HEK293T (cell line): ENCODE measurements around the gene FILIP1L.

Source experiments
- CTCF ChIA-PET: fragments of 350-600 bp; formaldehyde crosslinking; extraction: SDS; loops from one replicate; lab custom pipeline; 2021; ENCODE audit warnings: antibody characterized with exemption, inconsistent platforms; lab: Yijun Ruan, JAX
- POLR2A ChIA-PET: fragments of 350-600 bp; formaldehyde crosslinking; extraction: SDS; loops from one replicate; lab custom pipeline; 2020; ENCODE audit warnings: antibody characterized with exemption, inconsistent platforms; lab: Yijun Ruan, JAX
- DNase-seq: peaks from one replicate; pipeline ENCODE4 v3.0.0; 2012; ENCODE audit warnings: mixed read lengths; ENCODE audit errors: extremely low spot score
- ARNT ChIP-seq: fragments of 450-650 bp; IDR thresholded peaks from 2 replicates; pipeline ENCODE4 v1.6.1; 2017; ENCODE audit warnings: mild to moderate bottlenecking
- BHLHE40 ChIP-seq: fragments of 450-650 bp; IDR thresholded peaks from 2 replicates; pipeline ENCODE4 v1.6.1; 2016; ENCODE audit warnings: mild to moderate bottlenecking, moderate library complexity, borderline replicate concordance
- CTBP1 ChIP-seq: fragments of 450-650 bp; IDR thresholded peaks from 2 replicates; pipeline ENCODE4 v1.6.1; 2016; ENCODE audit warnings: borderline replicate concordance
- ELF4 ChIP-seq: fragments of 450-650 bp; IDR thresholded peaks from 2 replicates; pipeline ENCODE4 v1.6.1; 2017; ENCODE audit warnings: antibody characterized with exemption
- FOXA1 ChIP-seq: fragments of 450-650 bp; IDR thresholded peaks from 2 replicates; pipeline ENCODE4 v1.6.1; 2016; ENCODE audit warnings: mild to moderate bottlenecking
- FOXK2 ChIP-seq: fragments of 450-650 bp; IDR thresholded peaks from 2 replicates; pipeline ENCODE4 v1.6.1; 2016; ENCODE audit warnings: mild to moderate bottlenecking
- FOXM1 ChIP-seq: fragments of 450-650 bp; IDR thresholded peaks from 2 replicates; pipeline ENCODE4 v1.6.1; 2017; ENCODE audit warnings: mild to moderate bottlenecking, borderline replicate concordance
- HDGF ChIP-seq: fragments of 450-650 bp; IDR thresholded peaks from 2 replicates; pipeline ENCODE4 v1.6.1; 2017; ENCODE audit warnings: antibody characterized with exemption, borderline replicate concordance
- L3MBTL2 ChIP-seq: fragments of 450-650 bp; conservative IDR thresholded peaks from 2 replicates; pipeline ENCODE4 v1.6.1; 2016; ENCODE audit warnings: mild to moderate bottlenecking
- LEF1 ChIP-seq: fragments of 450-650 bp; IDR thresholded peaks from 2 replicates; pipeline ENCODE4 v1.6.1; 2017; ENCODE audit warnings: mild to moderate bottlenecking, borderline replicate concordance
- NFRKB ChIP-seq: fragments of 450-650 bp; IDR thresholded peaks from 2 replicates; pipeline ENCODE4 v1.6.1; 2016; ENCODE audit warnings: mild to moderate bottlenecking, moderate library complexity
- SP1 ChIP-seq: fragments of 450-650 bp; IDR thresholded peaks from 2 replicates; pipeline ENCODE4 v1.6.1; 2017
- SUZ12 ChIP-seq: fragments of 450-650 bp; IDR thresholded peaks from 2 replicates; pipeline ENCODE4 v1.6.1; 2016; ENCODE audit warnings: mild to moderate bottlenecking
- TARDBP ChIP-seq: fragments of 450-650 bp; IDR thresholded peaks from 2 replicates; pipeline ENCODE4 v1.6.1; 2016
- ZNF384 ChIP-seq: fragments of 450-650 bp; IDR thresholded peaks from 2 replicates; pipeline ENCODE4 v1.6.1; 2016
- TF ChIP-seq, protein P1 (sequence below): fragments of 450-650 bp; IDR thresholded peaks from 2 replicates; pipeline ENCODE4 v1.6.1; 2016

Gene FILIP1L

DNA sequence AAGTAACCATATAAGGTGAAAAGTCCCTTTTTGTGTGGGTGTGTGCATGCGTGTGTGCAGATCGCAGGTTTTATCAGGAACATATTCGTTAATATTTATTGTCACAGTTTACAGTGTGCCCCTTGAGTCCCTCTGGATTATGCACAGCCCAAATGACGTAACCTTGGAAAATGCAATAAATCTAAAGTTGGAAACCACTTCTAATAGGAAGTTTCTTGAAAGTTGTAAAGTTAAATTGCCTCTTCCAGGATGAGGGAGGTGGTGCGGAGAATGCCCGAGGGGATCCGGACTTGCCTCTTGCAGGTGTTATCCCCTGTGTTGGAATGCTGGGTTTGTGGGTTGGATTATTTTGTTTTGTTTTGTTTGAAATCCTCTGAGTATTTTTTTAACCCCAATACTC is 153.4 kb downstream of the FILIP1L start:
- ChIA-PET CTCF (interaction anchor here (0.9 kb wide), 1 partner anchor 108 kb away, joined by 3 read pairs; no protein-coding TSS in a partner anchor), POLR2A (no interaction called here)
- TF ChIP-seq L3MBTL2 (no peak), ARNT (peak; percentile 90), CTBP1 (peak; percentile 72; the same call in 1 of the 2 replicates)
- TF ChIP-seq, protein P1, sequence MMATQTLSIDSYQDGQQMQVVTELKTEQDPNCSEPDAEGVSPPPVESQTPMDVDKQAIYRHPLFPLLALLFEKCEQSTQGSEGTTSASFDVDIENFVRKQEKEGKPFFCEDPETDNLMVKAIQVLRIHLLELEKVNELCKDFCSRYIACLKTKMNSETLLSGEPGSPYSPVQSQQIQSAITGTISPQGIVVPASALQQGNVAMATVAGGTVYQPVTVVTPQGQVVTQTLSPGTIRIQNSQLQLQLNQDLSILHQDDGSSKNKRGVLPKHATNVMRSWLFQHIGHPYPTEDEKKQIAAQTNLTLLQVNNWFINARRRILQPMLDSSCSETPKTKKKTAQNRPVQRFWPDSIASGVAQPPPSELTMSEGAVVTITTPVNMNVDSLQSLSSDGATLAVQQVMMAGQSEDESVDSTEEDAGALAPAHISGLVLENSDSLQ = peak; percentile 68
- peak; percentile 48 for DNase-seq

DNA sequence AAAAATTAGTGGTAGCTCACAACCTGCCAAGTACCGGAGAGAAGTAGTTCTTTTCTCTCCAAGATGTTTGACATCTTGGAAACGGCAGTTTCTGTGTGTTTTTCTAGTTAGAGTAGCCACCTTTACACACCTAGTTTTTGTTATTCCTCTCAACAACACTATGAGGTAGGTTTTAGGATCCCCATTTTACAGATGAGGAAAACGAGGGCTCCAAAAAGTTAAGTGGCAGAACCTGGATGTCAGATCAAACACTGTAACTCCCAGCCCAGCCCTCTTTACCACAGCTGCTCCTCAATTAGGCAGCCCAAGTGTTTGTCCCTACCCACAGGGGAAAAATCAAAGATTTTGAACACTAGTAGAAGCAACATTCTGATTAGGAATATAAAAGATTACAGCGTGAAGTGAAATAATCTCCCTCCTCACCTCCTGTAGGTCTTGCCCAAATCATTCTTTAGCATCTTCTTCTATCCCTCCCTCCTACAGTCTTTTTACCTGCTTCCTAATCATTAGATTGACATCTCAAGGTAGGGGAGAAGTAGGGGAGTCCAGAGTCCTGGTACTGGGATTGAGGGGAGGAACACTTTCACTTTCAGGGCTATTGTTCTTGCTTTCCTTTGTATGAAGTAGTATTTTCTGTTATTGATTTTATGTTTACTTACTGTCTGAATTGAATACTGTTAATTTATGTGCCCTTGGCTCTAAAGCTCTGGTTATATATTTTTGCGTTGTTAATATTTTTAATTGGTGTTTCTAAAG is 154.0 kb downstream of the FILIP1L start:
- POLR2A ChIA-PET = no interaction called here
- CTCF ChIA-PET = no interaction called here
- no peak for DNase-seq
- no peak for TF ChIP-seq NFRKB
- no peak for TF ChIP-seq BHLHE40

DNA sequence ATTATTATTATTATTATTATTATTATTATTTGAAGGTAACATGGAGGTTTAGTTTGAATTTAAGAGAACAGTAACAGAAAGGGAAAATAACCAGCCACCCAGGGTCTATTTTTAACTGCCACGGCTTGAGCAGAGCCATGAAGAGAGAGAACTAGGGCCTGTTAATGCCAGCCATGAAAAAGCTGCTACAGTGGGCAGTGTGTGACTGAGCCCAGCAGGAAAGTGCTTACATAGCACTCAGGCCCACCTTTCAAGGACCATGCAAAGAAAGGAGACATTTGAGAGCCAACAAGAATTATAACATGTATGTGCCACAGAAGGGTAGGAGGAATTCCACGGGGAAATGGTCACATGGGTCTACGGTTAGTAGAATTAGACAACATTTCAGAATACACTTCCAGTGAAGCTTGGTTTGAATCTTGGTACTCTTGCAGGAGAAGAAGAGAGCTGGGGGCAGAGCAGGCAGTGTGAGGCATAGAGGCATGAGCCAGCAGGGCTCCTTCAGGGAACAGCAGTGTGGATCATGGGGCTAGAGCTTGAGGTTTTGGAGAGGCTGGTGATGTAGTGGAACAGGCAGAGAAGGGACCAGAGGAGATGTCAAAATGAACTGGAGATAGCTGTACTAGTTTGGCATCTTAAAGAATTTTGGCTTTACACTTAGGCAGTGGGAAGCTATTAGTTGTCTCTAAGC is 155.9 kb downstream of the FILIP1L start:
- CTCF ChIA-PET = interaction anchor here (1.0 kb wide), 1 partner anchor 89 kb away, joined by 3 read pairs; no protein-coding TSS in a partner anchor
- TF ChIP-seq HDGF (no peak), NFRKB (no peak), FOXK2 (no peak), TARDBP (no peak), SUZ12 (no peak), ARNT (no peak), SP1 (no peak), BHLHE40 (no peak), LEF1 (no peak), FOXM1 (no peak), L3MBTL2 (no peak), FOXA1 (no peak)
- DNase-seq = no peak
- POLR2A ChIA-PET = no interaction called here

DNA sequence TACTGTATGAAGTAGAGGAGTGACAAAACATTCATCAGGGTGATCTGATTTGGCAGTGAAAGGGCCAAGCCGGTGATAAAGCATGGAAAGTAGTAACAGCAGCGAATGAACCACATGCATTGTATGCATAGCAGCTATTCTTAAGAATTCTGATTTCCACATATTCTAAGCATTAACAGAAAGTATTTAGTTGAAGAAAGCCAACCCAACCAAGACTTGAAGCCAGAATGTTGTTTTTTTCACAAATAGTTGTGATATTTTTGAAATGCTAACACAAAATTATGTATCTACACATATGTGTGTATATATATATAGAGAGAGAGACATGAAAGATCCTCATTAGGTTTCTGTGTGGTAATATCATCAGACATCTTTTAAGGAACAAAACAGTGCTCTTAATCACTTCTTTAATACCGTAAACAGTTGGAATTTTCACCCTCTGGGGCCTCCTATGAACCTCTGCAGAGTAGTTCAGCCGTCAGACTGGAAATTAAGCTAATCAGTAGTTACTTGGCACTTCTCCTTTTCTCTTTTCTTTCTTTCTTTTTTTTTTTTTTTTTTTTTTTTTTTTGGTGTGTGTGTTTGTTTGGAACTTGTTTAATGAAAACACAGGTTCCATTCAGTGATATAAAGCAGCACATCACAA is 157.0 kb downstream of the FILIP1L start:
- DNase-seq = no peak
- CTCF ChIA-PET = no interaction called here
- TF ChIP-seq SP1 (no peak), FOXK2 (no peak), FOXM1 (no peak), ARNT (no peak)
- POLR2A ChIA-PET = no interaction called here

DNA sequence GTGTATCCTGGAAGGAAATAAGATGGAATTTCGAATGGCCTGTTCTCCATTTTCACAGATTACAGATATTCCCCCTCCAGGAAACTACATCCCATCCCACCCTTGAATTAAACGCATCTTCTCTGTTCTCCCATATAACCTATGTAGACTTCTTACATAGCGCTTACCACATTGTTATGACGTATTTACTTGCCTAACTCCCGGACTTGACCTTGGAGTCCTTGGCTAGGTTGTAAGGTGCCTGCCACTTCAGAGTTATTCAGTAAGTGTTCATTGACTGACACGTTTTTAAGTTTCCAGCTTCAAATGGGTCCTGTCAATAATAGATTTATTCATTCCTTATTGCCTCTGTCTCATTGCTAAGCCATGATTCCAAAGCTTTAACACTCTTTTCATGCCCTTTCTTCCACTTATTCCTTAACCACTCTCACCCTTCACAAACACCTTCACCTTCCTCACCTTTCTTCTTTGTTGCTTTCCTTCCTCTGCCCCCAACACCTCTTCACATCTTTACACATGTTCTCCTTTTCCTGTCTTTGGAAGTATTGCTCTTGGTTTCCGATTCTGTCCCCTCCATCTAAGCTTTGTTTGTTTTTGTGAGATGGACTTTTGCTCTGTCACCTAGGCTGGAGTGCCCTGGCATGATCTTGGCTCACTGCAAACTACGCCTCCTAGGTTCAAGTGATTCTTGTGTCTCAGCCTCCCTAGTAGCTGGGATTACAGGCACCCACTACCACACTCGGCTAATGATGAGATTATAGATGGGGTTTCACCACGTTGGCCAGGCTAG is 158.3 kb downstream of the FILIP1L start:
- ChIA-PET CTCF (no interaction called here), POLR2A (no interaction called here)
- TF ChIP-seq TARDBP = no peak
- no peak for TF ChIP-seq ELF4
- DNase-seq = no peak

DNA sequence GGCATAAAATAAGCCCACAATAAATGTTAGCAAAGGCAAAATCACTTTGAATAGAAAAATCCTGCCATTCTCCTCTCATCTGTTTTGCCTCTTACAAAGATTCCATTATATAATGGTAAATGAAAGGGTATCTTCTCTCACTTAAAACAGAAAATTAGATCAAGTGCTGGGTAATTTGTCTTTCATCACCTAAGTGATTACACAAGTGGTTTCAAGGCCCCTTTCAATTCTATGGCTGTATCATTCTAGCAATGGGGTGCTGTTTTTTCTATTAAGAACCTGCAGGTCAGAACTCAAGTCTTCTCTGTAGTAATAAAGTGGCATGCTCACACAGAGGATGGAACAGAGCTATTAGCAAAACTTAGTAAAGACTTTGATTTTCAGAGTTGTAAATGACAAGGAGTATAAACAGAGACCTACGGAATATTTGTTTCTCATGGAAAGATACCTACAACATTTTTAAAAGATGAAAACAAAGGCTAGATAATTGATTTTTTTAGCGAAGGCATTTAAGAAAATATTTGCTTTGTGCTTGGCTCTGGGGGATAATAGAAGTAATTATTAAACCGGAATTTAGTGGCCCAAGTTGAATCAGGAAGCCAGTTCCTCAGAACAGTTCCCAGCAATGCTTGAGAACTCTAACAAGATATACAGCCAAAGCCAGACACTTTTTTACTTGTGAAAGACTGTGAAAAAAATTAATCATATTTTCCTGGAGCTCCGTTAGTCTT is 159.2 kb downstream of the FILIP1L start:
- POLR2A ChIA-PET = no interaction called here
- CTCF ChIA-PET = no interaction called here
- no peak for DNase-seq
- TF ChIP-seq FOXM1 = no peak
- no peak for TF ChIP-seq HDGF
- TF ChIP-seq ARNT = no peak
- TF ChIP-seq TARDBP = no peak
- TF ChIP-seq ZNF384 = no peak
- TF ChIP-seq SUZ12 = no peak
- TF ChIP-seq, protein P1 = no peak
- TF ChIP-seq FOXK2 = no peak
- no peak for TF ChIP-seq LEF1
- TF ChIP-seq FOXA1 = no peak
